Fibroblast of lung (primary cell): ENCODE data around the gene POC1B.

Source experiments
- CTCF ChIP-seq, 2 donors: IDR thresholded peaks in 1 of 2; conservative IDR thresholded peaks in 1 of 2; 1 replicate in 1 of 2; 2 replicates in 1 of 2; pipeline ENCODE4 v1.5.1; 2011 to 2012; ENCODE audit warnings: low read length in 2 of 2, control low read depth in 1 of 2, inconsistent platforms in 1 of 2, low read depth in 1 of 2, mild to moderate bottlenecking in 1 of 2
- EZH2 ChIP-seq: IDR thresholded peaks from 2 replicates; pipeline ENCODE4 v1.5.1; 2012; ENCODE audit warnings: low read length, control low read depth, mild to moderate bottlenecking; ENCODE audit errors: missing control alignments

GRCh38 chr12:89414322-89414721 is 111.5 kb downstream of the POC1B start:
- TF ChIP-seq CTCF (conservative IDR thresholded peaks at IDR 0.05 in 1 of 2, IDR thresholded peaks at IDR 0.05 in 1 of 2; ENCODE audit: low read depth in 1 of 2, low read length in 2 of 2): no peak
- TF ChIP-seq EZH2: no peak
